HG03135 (cell line): Measurements from ENCODE around the gene MTR.
A peak's percentile ranks its signal among the peaks of the same experiment; 100 is the strongest.

Experiments used
- ATAC-seq: cut with Tn5 transposase; IDR thresholded peaks from one replicate; pipeline ENCODE4 v1.9.1; 2021; ENCODE audit warnings: mild to moderate bottlenecking, moderate library complexity; ENCODE audit not compliant: unreplicated experiment

The MTR gene

DNA sequence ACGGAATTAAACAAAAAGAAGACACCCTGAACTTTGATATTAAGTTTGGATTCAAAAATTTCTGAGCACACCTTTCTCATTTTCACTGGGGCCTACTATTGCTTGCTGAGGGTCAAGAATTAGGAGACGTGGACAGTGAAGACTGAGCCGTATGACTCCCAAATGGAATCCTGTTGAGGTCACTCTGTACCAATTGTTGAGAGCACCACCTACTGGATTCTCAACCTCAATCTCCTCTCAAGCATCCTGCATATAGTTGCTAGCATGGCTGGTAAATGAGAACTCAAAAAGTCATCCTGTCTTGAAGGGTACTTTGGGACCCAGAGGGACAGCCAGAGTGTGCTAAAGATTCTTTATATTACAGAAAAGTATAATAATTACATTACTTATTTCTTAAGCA lies 20.2 kb upstream of the MTR start:
- no peak for ATAC-seq

- ATAC-seq, result no peak
Observed at GRCh38 chr1:236779312-236779711, 15.8 kb upstream of the MTR start.

- ATAC-seq, result no peak
Observed at GRCh38 chr1:236785477-236785876, 9.6 kb upstream of the MTR start.

- no peak for ATAC-seq
Observed at GRCh38 chr1:236786453-236786852, 8.6 kb upstream of the MTR start.

- ATAC-seq, result no peak
Observed at GRCh38 chr1:236794585-236795034, 482 bp upstream of the MTR start.

- peak; percentile 30 for ATAC-seq
Observed at GRCh38 chr1:236795757-236796667, 920 bp downstream of the MTR start.

GRCh38 chr1:236799001-236799400 lies 3.9 kb downstream of the MTR start:
- ATAC-seq, result no peak

DNA sequence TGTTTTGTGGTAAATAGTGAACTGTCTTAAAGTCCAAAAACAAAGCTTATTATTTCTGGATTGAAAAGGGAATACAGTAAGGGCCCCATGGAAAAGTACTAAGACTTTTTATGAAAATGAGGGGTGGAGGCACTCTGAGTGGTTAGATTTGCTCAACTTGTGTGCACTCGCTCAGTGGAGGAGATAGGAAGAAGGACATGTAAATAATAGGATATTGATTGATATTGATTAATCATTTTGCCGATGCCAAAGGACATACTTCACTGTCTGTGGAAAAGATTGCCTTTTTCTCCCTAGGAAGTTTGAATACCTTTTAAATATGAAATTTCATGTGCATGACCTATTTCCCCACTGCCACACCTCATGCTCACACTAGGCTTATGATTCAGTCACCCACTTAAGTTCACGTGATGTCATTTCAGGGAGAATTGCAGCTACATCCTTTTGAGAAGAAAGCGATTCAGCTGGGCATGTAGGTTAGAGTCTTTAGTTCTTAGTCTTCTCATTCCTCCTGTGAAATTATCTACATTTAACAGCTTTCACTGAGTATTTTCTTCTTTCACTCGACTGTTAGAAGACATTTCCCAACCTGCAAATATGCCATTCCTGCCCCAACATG lies 5.0 kb downstream of the MTR start:
- no peak for ATAC-seq

GRCh38 chr1:236800623-236801022 lies 5.5 kb downstream of the MTR start:
- ATAC-seq, result no peak

GRCh38 chr1:236802264-236802663 lies 7.2 kb downstream of the MTR start:
- no peak for ATAC-seq

DNA sequence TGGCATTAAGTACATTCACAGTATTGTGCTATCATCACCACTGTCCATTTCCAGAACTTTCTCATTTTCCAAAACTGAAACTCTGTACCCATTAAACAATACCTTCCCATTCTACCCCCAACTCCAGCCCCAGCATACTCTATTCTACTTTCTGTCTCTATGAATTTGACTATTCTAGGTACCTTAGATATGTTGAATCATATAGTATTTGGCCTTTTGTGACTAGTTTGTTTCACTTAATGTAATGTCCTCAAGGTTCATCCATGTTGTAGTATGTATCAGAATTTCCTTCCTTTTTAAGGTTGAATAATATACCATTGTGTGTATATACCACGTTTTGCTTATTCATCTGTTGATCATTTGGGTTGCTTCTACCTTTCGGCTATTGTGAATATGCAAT lies 11.5 kb downstream of the MTR start:
- ATAC-seq, result no peak

- ATAC-seq, result no peak
Observed at GRCh38 chr1:236808005-236808404, 12.9 kb downstream of the MTR start.

DNA sequence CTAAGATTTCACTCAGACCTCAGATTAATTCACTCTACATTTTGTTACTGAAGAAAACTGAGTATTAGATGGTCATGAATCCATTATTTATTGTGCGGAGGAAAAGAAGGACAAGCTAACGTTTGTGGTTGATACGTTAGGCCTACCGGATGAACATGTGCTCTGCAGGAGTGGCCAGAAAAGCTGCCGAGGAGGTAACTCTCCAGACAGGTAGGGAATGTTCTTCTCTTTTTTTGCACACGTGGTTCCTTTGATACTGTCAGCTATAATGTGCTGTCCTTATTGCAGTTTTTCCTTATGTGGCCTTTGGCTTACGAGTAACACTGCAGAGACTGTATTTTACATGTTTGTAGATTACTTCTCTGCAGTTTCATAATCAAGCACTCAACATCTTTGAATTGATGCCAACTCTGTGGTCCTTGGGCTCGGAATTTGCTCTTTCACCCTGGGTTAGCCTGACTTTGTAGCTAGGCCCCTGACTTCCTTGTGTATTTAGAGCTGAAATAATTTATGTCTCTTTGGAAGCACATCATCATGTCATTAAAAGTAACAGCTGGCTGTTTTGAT lies 13.6 kb downstream of the MTR start:
- no peak for ATAC-seq

DNA sequence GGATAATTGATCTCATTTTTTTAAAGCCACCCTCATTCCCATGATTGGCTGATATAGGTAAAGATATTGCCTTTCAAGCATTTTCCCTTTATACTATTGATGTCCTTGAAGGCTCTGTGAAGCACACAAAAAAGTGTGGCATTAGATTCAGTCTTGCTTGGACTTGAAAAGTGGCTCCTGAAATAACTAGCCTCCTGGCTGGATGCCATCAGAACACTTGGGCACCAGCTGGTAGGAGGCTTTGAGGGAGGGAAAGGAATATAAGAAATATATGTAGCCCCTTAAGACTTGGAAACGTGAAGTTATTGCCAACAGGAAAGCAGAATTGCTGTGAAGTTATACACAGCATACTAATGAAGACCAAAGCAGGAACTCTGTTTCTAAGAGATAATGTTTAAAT lies 14.1 kb downstream of the MTR start:
- ATAC-seq, result no peak

DNA sequence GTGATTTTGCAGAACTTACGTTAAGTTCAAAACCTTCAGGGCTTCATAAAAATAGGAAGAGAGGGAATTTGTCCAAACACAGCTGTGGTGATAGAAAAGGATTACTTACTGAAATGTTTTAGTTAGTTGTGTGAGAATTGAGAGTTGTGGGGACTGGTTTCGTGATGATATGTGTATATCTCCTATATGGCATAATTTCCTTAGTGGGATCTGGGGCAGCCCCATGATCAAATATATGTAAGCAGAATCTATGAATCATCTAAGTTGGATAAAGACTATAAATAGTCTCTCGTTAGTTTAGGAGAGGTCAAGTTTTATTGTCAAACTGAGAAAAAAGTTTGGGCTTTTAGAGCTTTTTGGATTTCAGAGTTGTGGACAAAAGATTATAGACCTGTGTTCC lies 14.9 kb downstream of the MTR start:
- ATAC-seq, result no peak

- no peak for ATAC-seq
Observed at GRCh38 chr1:236812334-236813030, 17.4 kb downstream of the MTR start.

- no peak for ATAC-seq
Observed at GRCh38 chr1:236815941-236816340, 20.8 kb downstream of the MTR start.

- no peak for ATAC-seq
Observed at GRCh38 chr1:236819856-236820255, 24.8 kb downstream of the MTR start.

GRCh38 chr1:236821091-236821627 lies 26.1 kb downstream of the MTR start:
- no peak for ATAC-seq

DNA sequence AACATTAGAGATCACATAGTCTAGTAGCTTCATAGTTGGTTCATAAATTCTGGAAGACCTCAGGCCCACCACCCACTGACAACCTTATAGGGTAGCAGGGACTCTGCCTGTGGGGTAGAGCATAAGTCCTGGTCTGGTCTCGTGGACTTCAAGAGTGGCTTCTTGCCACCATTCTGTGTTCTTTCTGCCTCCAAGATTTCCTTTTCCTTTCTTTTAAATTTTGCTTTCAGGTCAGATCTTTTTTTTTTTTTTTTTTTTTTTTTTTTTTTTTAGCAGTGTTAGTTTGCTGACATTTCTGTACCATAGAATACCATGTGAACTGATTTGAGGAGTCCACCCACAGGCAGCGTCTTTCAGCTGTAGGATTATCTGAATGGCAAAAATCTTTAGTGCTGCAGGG lies 28.5 kb downstream of the MTR start:
- no peak for ATAC-seq

GRCh38 chr1:236829085-236829484 lies 34.0 kb downstream of the MTR start:
- no peak for ATAC-seq
